Fibroblast of peridontal ligament (primary cell): Measurements from ENCODE around the gene FBXL19.

Source experiments
- DNase-seq: peaks from one replicate; pipeline ENCODE4 v3.0.0-alpha.2; 2010; ENCODE audit errors: extremely low read depth

The FBXL19 gene

DNA sequence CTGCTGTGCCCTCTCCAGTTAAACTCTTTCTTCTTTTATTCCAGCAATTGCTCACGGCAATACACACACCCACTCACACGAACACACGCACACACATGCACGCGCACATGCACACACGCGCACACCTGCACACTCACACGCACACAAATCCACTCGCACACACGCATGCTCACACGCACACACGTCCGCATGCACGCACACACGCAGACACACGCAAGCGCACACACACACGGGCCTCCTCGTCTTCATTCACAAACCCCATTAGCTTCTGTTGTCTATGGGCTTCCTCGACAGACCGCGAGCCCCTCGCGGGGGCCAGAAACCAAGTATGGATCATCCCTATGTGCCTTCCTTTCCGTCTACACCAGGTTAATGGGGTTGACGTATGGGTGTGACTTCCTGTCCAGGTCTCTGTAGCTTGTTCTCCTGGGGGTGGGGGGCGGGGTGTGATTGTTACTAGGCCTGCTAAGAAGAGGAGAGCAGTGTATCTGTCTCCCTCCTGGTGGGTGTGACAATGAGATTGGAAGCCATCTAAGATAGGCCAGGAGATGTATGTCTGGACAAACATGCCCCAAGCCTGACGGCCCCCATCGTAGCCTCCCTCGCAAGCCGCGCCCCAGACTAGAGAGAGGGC, 27.6 kb upstream of the FBXL19 start:
- DNase-seq = no peak

DNA sequence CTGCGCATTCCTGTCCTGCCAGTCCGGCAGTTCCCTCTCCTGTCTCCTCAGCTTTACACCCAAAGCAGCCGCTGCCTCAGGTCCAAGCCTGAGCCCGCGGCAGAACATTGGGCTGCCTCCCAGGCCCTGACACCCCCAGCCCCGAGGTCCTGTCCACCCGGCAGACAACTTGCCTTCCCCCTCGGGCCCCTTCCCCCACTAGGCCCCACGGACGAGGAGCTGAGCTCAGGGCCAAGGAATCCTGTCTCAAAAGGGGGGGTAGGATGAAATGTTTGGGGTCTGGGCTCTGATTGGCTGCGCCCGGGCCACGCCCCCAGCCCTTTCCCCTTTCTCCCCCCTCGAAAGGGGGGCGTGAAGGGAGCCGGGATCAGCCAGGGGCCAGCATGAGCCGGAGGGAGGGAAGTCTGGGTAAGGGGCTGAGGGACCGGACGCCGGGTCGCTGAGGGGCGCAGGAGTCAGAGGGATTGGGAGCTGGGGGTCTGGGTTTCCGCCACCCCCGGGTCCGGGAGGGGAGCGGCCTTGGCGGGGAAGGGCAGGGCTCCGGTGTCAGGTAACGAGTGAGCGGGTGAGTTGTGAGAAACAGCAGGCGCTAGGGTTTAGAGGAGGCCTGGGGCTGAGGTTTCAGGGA, 27.0 kb upstream of the FBXL19 start, which contains the start of gene CTF1:
Gene CTF1 (plus strand): TSS at position 354 of the 628 bp plus-strand sequence. CDS start 30 bp downstream, at position 384.
- DNase-seq = peak; percentile 88

DNA sequence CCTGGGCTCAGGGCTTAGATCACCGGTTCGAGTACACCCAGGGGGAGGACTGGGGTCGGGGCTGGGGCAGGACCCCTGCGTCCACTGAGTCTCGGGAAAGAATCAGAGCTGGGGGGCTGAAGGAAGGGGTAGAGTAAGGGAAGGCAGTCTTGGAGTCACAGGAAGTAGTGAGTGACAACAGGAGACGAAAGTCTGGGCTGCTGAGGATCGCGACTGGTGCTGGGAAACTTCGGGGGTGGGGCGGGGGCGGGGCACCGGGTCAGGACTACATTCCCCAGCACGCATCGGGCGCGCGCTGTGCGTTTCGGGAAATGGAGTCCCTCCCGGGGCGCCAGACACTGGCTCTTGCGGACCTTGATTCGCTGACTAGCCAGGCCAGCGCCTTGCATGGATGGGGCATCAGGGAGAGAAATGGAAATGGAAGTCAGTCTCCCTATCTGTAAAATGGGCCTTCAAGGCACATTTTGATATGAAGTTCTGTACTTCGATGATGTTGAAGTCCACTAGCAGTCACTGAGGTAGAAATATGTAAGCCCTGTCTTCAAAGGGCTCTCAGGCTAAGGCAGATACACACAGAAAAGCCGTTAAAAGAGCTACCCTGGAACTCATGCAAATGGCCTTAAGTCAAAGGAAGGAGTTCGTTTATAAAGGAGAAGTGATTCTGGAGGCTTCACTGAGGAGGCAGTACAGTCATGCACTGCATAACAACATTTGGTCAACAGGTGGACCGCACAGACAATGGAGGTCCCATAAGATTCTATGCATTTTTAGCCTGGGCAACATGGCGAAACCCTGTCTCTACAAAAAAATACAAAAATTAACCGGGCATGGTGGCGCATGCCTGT, 26.3 kb upstream of the FBXL19 start:
- peak; percentile 79 for DNase-seq

DNA sequence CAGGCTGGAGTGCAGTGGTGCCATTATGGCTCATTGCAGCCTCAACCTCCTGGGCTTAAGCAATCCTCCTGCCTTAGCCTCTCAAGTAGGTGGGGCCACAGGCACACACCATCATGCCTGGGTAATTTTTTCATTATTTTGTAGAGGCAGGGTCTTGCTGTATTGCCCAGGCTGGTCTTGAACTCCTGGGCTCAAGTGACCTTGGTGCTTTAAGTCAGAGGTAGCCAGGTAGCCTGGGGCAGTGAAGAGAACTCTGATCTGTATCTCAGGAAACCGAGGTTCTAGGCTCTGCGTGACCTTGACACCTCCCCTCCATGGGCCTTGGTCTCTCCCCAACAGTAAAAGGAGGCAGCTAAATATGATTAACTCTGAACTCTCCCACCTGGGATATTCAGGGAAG, 23.6 kb upstream of the FBXL19 start:
- DNase-seq = no peak

DNA sequence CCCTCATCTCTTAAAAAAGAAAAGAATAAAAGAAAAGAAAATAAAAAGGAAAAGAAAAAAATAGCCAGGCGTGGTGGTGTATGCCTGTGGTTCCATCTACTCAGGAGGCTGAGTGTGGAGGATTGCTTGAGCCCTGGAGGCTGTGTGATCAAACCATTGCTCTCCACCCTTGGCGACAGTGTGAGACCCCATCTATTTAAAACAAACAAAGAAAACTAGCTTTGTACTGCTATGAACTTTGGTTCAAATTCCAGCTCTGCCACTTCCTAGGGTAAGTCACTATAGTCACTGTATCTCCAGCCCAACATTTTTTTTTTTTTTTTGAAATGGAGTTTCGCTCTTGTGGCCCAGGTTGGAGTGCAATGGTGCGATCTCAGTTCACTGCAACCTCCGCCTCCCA, 22.8 kb upstream of the FBXL19 start:
- no peak for DNase-seq

DNA sequence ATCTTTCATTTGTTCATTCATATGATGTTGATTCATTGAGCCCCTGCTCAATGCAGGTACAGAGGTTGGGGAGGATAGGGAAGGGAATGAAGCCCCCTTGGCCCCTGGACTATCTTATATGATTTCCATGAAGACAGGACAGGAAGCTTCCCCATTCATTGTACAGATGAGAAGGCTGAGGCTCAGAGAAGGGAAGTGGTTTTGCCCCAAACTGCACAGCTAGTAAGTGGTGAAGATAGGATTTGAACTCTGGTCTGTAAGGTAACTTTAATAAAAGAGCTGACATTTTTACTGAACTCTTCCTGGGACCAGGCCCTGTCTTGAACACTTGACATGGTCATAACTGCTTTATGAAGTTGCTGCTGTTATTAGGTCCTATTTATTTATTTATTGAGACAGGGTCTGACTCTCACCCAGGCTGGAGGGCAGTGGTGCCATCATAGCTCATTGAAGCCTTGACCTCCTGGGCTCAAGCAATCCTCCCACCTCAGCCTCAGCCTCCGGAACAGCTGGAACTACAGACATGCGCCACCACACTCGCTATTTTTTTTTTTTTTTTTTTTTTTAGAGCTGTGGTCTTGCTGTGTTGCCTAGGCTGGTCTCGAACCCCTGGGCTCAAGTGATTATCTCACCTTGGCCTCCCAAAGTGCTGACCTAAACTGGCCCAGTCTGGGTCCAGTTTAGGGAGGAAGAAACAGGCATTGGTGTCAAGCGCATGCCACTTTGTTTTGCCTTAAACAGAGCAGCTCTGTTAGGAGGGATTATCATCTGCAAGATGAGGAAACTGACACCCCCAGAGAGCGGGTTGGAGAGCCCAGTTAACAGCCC, 22.0 kb upstream of the FBXL19 start:
- DNase-seq = no peak

DNA sequence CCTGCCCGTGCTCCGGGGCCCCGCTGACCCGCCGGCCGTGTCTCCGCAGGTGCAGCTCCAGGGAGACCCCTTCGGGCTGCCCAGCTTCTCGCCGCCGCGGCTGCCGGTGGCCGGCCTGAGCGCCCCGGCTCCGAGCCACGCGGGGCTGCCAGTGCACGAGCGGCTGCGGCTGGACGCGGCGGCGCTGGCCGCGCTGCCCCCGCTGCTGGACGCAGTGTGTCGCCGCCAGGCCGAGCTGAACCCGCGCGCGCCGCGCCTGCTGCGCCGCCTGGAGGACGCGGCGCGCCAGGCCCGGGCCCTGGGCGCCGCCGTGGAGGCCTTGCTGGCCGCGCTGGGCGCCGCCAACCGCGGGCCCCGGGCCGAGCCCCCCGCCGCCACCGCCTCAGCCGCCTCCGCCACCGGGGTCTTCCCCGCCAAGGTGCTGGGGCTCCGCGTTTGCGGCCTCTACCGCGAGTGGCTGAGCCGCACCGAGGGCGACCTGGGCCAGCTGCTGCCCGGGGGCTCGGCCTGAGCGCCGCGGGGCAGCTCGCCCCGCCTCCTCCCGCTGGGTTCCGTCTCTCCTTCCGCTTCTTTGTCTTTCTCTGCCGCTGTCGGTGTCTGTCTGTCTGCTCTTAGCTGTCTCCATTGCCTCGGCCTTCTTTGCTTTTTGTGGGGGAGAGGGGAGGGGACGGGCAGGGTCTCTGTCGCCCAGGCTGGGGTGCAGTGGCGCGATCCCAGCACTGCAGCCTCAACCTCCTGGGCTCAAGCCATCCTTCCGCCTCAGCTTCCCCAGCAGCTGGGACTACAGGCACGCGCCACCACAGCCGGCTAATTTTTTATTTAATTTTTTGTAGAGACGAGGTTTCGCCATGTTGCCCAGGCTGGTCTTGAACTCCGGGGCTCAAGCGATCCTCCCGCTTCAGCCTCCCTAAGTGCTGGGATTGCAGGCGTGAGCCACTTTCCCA, 21.1 kb upstream of the FBXL19 start:
- peak; percentile 37 for DNase-seq

DNA sequence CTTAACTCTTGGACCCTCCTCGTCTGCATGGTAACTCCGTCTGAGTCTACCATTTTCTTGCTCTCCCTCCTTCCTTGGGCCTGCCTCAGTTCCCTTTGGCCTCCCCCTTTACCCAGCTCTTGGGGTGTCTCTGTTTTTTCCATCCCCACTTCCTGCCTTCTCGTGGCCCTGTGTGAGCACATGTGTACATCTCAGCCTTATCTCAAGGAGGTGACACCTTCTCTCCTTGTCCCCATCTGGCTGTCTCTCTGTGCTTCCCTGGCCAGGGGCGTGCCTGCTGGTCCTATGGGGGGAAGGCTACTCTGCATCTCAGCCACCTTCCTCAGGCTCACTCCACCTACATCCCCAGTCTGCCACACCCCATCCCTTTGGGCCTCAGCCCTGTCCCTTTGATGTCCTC, 20.4 kb upstream of the FBXL19 start:
- no peak for DNase-seq

DNA sequence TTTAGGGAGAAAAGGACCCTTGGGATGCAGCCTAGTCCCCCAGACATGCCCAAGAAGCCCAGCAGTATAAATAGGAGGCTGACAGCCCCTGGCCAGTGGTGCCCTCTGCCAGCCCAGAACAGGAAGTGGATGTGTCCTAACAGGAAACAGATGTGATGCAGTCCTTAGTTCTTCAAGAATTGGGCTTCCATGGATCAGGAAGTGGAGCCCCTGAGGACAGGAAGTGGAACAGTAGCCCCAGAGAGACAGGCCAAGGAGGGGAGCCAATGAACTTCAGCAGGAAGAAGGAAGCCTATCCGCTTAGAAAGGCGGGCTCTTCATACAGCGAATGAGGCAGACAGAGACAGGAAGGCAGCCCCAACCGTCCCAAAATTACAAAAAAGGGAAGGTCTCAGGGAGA, 19.8 kb upstream of the FBXL19 start:
- peak; percentile 23 for DNase-seq

DNA sequence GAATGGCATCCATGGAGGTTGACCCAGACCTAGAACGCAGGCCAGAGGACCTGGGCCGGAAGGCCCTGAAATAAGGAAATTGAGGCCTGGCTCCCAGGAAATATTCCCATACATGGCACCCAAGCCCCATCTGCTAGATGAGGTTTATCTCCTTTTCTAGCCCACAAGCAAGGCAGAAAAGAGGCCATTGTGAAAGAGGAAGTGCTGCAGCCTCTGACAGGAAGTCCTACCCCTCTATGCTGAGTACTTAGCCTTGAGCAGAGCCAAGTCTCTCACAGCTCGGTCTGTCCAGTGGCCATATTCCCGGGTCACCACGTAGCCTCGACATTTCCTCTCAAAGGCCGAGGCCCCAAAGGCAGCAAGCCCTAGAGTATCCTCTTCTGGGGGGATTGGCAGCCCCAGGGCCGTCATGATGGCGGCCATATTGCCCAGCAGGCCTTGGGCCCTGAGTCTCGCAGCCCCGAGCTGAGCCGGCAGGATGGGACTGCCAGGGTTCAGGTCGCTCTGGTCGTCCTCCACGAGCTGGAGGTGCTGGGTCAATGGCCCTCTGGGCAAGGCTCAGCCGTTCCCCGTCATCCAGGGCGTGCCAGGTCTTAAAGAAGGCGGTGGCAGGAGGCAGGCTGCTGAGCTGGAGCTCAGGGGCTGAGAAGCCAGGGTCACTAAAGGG, 19.1 kb upstream of the FBXL19 start:
- no peak for DNase-seq

DNA sequence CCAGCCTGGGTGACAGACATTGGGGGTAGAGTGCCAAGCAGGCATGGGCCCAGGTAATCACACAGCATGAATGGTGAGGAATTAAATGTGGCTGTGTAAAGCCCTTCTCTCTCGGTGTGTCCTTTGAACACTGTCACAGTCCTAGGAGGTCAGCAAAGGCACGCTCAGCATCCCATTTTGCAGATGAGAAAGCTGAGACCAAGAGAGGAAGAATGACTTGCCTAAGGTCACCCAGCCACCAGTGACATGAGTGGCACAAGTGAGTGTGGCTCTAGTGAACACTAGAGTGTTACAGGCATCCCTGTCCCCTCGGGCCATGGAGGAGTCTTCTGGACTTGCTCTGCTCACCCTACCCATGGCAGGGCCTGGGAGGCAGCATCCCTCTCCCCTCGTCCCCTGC, 16.3 kb upstream of the FBXL19 start:
- no peak for DNase-seq

DNA sequence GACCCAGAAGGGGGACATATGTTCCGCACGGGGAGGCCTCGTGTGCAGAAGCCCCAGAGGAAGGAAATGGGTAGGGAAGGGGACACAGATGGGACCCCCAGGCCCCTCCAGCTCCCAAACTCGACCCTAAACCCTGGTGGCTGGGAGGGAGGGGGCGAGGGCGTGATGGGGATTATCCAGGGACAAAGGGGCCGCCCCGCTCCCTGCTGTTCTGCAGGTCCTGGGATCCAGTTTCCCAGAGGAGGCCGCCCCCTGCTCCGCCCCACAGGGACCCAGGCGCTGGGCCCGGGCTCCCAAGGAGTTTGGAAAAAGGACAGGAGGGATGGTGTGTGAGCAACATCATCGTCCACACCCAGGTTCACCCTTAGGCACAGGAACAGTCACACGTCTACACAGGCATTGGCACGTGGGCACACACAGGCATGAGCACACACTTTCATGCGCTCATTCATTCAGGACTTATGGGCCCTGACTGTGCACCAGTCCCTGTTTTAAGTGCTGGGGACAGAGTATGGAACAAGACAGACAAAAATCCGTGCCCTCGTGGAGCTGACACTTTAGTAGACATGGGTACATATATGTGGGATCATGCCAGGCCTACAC, 12.8 kb upstream of the FBXL19 start:
- no peak for DNase-seq

DNA sequence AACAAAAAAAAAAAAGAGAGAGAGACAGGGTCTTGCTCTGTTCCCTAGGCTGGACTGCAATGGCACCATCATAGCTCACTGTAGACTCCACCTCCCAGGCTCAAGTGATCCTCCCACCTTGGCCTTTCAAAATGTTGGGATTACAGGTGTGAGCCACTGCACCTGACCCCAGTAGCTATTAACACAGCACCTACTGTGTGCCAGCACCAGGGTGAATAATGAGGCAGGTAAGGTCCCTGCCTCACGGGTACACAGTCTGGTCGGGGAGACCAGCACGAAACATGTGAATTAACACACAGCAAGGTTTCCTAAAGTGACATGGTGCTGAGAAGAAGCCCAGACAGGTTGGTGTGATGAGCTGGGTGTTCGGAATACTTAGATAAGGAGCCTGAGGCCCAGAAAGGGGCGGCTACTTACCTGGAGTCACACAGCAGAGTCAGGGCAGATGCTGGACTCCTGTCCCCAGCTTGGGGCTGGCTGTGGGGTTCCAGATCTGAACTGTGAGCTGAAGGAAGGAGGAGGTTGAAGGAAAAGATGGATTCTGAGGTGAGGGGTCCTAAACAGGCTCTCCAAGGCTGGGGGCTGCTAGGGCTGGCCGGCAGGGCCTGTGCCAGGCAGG, 10.5 kb upstream of the FBXL19 start:
- no peak for DNase-seq

DNA sequence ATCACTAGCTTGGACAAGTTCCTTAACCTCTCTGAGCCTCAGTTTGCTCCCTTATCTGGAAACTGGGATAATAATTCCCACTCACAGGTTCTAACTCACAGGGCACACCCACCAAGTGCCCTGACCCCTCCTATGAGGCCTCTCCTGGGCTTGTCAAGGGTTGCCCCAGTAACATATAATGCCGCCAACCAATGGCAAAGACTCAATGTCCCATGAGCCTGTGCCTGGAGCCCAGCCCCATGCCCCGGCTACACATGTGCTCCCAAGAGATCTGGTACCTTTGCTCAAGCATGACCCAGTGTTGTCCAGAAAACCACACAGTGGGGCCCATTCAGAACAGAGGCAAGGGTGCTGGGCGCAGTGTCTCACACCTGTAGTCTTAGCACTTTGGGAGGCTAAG, 8.5 kb upstream of the FBXL19 start:
- DNase-seq = no peak

DNA sequence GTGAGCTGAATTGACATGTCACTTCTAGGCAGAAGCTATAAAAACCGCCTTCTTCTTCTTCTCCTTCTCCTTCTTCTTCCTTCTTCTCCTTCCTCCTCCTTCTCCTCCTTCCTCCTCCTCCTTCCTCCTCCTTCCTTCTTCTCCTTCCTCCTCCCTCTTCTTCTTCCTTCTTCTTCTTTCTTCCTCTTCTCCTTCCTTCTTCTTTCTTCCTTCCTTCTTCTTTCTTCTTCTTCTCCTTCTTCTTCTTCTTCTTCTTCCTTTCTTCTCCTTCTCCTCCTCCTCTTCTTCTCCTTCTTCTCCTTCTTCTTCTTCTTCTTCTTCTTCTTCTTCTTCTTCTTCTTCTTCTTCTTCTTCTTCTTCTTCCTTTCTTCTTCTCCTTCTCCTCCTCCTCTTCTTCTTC, 4.8 kb upstream of the FBXL19 start:
- DNase-seq = no peak

DNA sequence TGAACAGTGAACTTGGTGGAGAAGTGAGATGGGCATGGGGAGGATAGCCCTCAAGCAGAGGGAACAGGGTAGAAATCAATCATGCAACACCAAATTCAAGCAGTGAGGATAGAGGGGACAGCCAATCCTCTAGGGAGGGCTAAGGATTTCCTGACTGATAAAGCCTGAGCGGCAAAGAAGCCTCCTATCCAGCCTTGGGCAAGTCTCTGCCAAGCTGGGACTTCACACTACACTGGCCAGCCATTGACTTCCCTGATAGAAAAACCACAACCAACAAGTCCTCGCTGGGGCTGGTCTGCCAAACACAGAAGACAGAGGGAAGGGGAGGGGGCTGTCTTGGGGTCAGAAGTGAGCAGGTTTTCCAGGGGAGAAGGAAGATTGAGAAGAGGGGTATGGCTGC, 2.5 kb upstream of the FBXL19 start:
- no peak for DNase-seq

DNA sequence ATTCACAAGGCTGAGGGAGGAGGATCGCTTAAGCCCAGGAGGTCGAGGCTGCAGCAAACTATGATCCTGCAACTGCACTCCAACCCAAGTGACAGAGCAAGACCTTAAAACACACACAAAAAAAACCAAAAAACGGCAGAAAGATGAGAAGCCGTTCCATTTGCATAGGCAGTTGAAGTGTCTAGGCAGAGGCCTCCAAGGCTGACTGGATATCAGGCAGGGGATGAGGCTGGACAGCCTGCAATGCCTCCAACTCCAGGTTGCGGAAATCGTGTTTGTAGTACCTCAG, 2.0 kb upstream of the FBXL19 start:
- DNase-seq = no peak

DNA sequence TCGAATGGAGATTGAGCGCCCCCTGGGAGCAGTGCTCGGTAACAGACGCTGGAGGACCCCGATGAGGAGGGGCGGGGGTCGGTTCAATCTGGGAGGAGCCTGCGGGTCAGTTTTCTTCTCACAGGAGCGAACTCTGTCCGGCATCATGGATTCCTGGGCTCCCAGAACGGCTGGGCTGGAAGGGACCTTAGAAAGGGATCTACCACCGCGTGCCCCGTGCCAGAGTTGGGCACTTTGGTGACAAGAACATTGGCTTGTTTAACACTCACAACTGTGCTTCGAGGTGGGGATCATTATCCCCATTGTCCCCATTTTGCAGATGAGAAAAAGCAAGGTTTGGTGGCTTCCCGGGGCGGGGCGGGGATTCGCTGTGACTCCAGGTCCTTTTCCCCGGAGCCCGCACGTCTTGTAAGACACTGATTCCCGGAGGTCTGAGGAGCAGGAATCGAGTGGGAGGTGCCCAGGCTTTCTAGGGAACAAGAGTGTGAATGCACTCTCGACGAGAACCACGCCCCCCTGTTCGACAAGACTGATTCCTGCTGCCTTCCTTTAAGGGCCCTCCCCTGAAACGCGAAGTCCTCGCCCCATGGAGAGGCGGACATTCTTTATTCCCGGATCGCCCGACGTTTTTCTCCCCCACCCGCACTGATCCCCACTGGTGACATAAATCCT, 1.5 kb upstream of the FBXL19 start:
- DNase-seq = peak; percentile 88

DNA sequence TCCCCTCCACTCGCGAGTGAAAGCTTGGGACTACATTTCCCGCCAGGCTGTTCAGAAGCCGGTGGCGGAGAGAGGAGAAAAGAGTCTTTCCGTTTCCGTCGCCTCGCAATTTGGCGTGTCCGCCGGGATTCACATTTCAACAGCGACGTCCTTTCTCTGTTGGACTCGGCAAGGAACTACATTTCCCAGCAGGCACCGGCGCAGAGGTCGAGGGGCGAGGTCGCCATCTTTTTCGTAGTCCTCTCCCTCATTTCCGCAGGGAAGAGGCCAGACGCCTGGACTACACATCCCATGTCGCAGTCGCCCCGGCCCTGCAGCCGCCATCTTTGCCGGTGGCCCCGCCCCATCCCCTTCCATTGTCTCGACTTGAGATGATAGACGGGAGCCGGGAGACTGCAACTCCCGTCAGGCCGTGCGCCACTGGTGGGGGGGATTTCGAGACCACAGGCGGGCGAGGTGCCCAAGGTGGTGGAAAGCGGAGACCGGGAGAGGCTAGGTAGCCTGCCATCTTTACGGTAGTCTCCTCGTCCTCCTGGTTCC, 882 bp upstream of the FBXL19 start:
- DNase-seq = peak; percentile 99
